B cell (primary cell): Measurements from ENCODE around the gene RNF215.

Source experiments
- CTCF ChIP-seq: fragments of 200-600 bp; IDR thresholded peaks from one replicate; pipeline ENCODE4 v1.8.0; 2022; ENCODE audit warnings: antibody characterized with exemption, mild to moderate bottlenecking
- EZH2 ChIP-seq: IDR thresholded peaks from 2 replicates; pipeline ENCODE4 v1.6.1; 2012; ENCODE audit warnings: borderline replicate concordance, low read depth, mild to moderate bottlenecking, moderate library complexity, low read length; ENCODE audit not compliant: insufficient read depth, poor library complexity, severe bottlenecking

GRCh38 chr22:30356449-30357235 lies 30.6 kb downstream of the RNF215 start, which contains the start of the genes CCDC157 and SF3A1:
- TF ChIP-seq CTCF (no peak), EZH2 (no peak)
